ENCODE measurements around the gene C2CD2L. TPM values are rescaled to one million over a fixed set of nuclear protein-coding genes. Genes with fewer than 3 reads are reported as not detected.

Gene C2CD2L
- total and polyA plus RNA-seq, 2 of the 13 experiments (the other 11 are each of a cell fraction or from before 2014, with no cell fraction given): 3.7 to 5.5 TPM

DNA sequence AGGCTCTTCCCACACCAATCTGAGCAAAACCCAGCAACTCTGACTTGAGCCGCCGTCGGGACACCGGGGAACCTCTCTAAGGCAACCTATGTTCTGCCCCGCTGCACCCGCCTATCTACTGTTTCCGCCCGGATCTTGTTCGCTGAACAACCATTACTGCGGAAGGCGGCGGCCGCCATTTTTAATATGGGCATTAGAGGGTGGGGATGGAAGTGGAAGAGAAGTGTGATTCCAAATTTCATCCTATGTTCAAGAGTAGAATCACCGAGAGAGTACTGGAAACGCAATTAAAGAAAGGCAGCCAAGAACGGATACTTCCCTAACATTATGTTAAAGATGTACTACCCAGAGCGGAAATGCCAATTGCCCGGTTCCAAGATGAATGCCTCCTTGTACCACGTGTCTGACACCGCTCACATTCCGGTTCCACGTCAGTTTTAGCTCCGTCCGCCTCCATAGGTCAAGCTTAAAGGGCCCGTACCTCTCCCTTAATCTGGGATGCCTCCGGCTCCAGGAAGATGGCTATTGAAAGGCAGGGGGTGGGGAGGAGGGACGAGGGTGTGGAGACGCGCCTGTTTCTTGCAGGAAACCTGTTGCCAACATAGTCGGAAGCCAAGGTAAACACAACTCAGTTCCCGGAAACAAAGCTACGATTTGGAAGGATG is 5.3 kb upstream of the C2CD2L start, which contains the start of gene DPAGT1 (continued):
- TF ChIP-seq ZFP37 (CRISPR knock-in tag; IDR thresholded peaks at IDR 0.05; ENCODE audit: borderline replicate concordance) (0 out of 2 replicates have a peak, but pooled peaks have one; percentile 14), ZFAT (CRISPR knock-in tag; conservative IDR thresholded peaks at IDR 0.05) (no peak), ATF1 (CRISPR knock-in tag; IDR thresholded peaks at IDR 0.05) (peak; percentile 89), HNRNPL (IDR thresholded peaks at IDR 0.05; ENCODE audit: low read depth, low read length) (no peak), ZNF121 (CRISPR knock-in tag; IDR thresholded peaks at IDR 0.05) (peak; percentile 22; the same call in 1 of the 2 replicates), ZFP36L2 (CRISPR knock-in tag; IDR thresholded peaks at IDR 0.05) (no peak), ZNF839 (CRISPR knock-in tag; IDR thresholded peaks at IDR 0.05; ENCODE audit: borderline replicate concordance) (no peak), SIX1 (CRISPR knock-in tag; IDR thresholded peaks at IDR 0.05; ENCODE audit: borderline replicate concordance) (no peak), ZNF761 (CRISPR knock-in tag; conservative IDR thresholded peaks at IDR 0.05) (0 out of 2 replicates have a peak, but pooled peaks have one; percentile 56), HOXA9 (CRISPR knock-in tag; IDR thresholded peaks at IDR 0.05; ENCODE audit: borderline replicate concordance) (no peak), ZFP36 (IDR thresholded peaks at IDR 0.05; ENCODE audit: borderline replicate concordance, low read depth, low read length, partially characterized antibody) (no peak), POLR2AphosphoS2 (IDR thresholded peaks at IDR 0.05; ENCODE audit: low read depth, low read length) (no peak), MED1 (CRISPR knock-in tag; IDR thresholded peaks at IDR 0.05) (peak; percentile 6; the same call in 1 of the 2 replicates)
- TF ChIP-seq, protein P1, sequence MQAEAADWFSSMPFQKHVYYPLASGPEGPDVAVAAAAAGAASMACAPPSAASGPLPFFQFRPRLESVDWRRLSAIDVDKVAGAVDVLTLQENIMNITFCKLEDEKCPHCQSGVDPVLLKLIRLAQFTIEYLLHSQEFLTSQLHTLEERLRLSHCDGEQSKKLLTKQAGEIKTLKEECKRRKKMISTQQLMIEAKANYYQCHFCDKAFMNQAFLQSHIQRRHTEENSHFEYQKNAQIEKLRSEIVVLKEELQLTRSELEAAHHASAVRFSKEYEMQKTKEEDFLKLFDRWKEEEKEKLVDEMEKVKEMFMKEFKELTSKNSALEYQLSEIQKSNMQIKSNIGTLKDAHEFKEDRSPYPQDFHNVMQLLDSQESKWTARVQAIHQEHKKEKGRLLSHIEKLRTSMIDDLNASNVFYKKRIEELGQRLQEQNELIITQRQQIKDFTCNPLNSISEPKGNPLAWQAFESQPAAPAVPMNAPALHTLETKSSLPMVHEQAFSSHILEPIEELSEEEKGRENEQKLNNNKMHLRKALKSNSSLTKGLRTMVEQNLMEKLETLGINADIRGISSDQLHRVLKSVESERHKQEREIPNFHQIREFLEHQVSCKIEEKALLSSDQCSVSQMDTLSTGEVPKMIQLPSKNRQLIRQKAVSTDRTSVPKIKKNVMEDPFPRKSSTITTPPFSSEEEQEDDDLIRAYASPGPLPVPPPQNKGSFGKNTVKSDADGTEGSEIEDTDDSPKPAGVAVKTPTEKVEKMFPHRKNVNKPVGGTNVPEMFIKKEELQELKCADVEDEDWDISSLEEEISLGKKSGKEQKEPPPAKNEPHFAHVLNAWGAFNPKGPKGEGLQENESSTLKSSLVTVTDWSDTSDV (CRISPR knock-in tag; IDR thresholded peaks at IDR 0.05): no peak
- TF ChIP-seq, protein P2, sequence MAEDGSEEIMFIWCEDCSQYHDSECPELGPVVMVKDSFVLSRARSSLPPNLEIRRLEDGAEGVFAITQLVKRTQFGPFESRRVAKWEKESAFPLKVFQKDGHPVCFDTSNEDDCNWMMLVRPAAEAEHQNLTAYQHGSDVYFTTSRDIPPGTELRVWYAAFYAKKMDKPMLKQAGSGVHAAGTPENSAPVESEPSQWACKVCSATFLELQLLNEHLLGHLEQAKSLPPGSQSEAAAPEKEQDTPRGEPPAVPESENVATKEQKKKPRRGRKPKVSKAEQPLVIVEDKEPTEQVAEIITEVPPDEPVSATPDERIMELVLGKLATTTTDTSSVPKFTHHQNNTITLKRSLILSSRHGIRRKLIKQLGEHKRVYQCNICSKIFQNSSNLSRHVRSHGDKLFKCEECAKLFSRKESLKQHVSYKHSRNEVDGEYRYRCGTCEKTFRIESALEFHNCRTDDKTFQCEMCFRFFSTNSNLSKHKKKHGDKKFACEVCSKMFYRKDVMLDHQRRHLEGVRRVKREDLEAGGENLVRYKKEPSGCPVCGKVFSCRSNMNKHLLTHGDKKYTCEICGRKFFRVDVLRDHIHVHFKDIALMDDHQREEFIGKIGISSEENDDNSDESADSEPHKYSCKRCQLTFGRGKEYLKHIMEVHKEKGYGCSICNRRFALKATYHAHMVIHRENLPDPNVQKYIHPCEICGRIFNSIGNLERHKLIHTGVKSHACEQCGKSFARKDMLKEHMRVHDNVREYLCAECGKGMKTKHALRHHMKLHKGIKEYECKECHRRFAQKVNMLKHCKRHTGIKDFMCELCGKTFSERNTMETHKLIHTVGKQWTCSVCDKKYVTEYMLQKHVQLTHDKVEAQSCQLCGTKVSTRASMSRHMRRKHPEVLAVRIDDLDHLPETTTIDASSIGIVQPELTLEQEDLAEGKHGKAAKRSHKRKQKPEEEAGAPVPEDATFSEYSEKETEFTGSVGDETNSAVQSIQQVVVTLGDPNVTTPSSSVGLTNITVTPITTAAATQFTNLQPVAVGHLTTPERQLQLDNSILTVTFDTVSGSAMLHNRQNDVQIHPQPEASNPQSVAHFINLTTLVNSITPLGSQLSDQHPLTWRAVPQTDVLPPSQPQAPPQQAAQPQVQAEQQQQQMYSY (CRISPR knock-in tag; IDR thresholded peaks at IDR 0.05): no peak
- TF ChIP-seq, protein P3, sequence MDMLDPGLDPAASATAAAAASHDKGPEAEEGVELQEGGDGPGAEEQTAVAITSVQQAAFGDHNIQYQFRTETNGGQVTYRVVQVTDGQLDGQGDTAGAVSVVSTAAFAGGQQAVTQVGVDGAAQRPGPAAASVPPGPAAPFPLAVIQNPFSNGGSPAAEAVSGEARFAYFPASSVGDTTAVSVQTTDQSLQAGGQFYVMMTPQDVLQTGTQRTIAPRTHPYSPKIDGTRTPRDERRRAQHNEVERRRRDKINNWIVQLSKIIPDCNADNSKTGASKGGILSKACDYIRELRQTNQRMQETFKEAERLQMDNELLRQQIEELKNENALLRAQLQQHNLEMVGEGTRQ (IDR thresholded peaks at IDR 0.05; ENCODE audit: low read depth, low read length): peak; percentile 88
- TF ChIP-seq, protein P3 (CRISPR knock-in tag; IDR thresholded peaks at IDR 0.05; ENCODE audit: borderline replicate concordance): peak; percentile 94; the same call in 1 of the 2 replicates
- TF ChIP-seq, protein P4, sequence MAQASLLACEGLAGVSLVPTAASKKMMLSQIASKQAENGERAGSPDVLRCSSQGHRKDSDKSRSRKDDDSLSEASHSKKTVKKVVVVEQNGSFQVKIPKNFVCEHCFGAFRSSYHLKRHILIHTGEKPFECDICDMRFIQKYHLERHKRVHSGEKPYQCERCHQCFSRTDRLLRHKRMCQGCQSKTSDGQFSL (CRISPR knock-in tag; IDR thresholded peaks at IDR 0.05): no peak

Data from HepG2 (cell line).